Lung (tissue), 12 donors: ENCODE results near the gene NECTIN4. TPM values are rescaled to one million over a fixed set of nuclear protein-coding genes. Genes with fewer than 3 reads are reported as not detected.
"Not testable (repeated sequence)": the region's sequence is repeated elsewhere in the genome, so short reads cannot be mapped to it uniquely, and the experiment has no call there.

ENCODE experiments used
- ATAC-seq: fragments of 200-7000 bp; cut with Tn5 transposase; one replicate; pipeline ENCODE4 v1.9.1; 2020; ENCODE audit warnings: moderate number of reproducible peaks; ENCODE audit not compliant: insufficient read depth, low FRiP score
- DNase-seq, 3 donors: peaks; one replicate each; pipeline ENCODE4 v3.0.0-alpha.2; 2013 to 2017
- H3K27ac ChIP-seq, 2 donors: one replicate each; pipeline ENCODE4 v1.5.1; 2013; ENCODE audit warnings: mild to moderate bottlenecking in 2 of 2, moderate library complexity in 2 of 2, control low read depth in 1 of 2, inconsistent platforms in 1 of 2, low read depth in 1 of 2, low read length in 1 of 2
- H3K27me3 ChIP-seq, 3 donors: one replicate each; pipeline ENCODE4 v1.5.1; 2013; ENCODE audit warnings: low read length in 2 of 3; ENCODE audit not compliant: control insufficient read depth in 3 of 3, insufficient read depth in 3 of 3
- H3K36me3 ChIP-seq, 4 donors: one replicate each; pipeline ENCODE4 v1.5.1; 2013; ENCODE audit warnings: low read length in 4 of 4, mild to moderate bottlenecking in 1 of 4, moderate library complexity in 1 of 4; ENCODE audit not compliant: control insufficient read depth in 4 of 4, insufficient read depth in 4 of 4
- H3K4me1 ChIP-seq, 5 donors: one replicate each; pipeline ENCODE4 v1.5.1; 2013; ENCODE audit warnings: low read length in 5 of 5, mild to moderate bottlenecking in 2 of 5, moderate library complexity in 1 of 5; ENCODE audit not compliant: control insufficient read depth in 5 of 5, insufficient read depth in 5 of 5
- H3K4me3 ChIP-seq: one replicate; pipeline ENCODE4 v1.5.1; 2013; ENCODE audit warnings: mild to moderate bottlenecking, control low read depth, moderate library complexity
- H3K9ac ChIP-seq, 2 donors: one replicate each; pipeline ENCODE4 v1.5.1; 2013; ENCODE audit warnings: low read length in 2 of 2, control low read depth in 1 of 2; ENCODE audit not compliant: insufficient read depth in 1 of 2
- H3K9me3 ChIP-seq, 4 donors: one replicate each; pipeline ENCODE4 v1.5.1; 2013; ENCODE audit warnings: low read length in 3 of 4, mild to moderate bottlenecking in 1 of 4, moderate library complexity in 1 of 4; ENCODE audit not compliant: control insufficient read depth in 4 of 4, insufficient read depth in 3 of 4
- WGBS, 2 donors: extraction: QIAGEN DNeasy Blood & Tissue Kit; methylation state at CpG; one replicate each; pipeline ENCODE4 v1.1.7; 2013; 5-methylcytosine and 5-hydroxymethylcytosine counted together
- polyA plus RNA-seq, 2 donors: library from polyadenylated mRNA; stranded (reverse); fragments of 200-250 nt; gene quantifications; one replicate each; pipeline ENCODE4 v1.2.1, GENCODE V29; 2013
- total RNA-seq, 2 donors: library from RNA; depleted of rRNA in 1 of 2; stranded (reverse); fragments of >200 nt in 1 of 2; gene quantifications; one replicate each; pipeline ENCODE4 v1.2.1, GENCODE V29; 2014 to 2021
- TF ChIP-seq, protein P1 (sequence below): IDR thresholded peaks from 2 replicates; pipeline ENCODE4 v1.5.1; 2012; ENCODE audit warnings: mild to moderate bottlenecking; ENCODE audit errors: control extremely low read depth, extremely low read depth
- donor health status: control.
- donor health status: control.
- donor health status: Bipolar disorder and iron deficiency.
- donor health status: healthy.
- donor health status: DM: yes; HTN: yes; CAD: no.

Gene NECTIN4
- total and polyA plus RNA-seq, 4 donors = 6.2 to 12.5 (median 9.9) TPM

DNA sequence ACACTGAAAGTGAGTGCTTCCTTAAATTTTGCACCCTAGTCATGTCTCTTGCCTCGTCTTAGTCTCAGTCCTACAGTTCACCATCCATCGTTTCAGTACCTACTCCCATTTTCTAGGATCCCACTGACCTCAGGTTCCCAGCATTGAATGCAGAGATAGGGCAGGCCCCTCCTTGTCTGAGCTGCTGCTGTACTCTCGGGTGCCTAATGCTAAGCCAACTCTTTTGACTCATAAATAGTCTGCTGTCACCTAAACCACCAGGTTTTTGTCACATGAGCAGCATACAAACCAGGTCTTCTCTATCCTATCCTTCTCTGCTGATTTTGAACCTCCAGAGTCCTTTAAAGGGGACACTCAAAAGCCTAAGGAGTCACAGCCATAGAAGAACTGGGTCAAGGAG, 22.7 kb downstream of the NECTIN4 start:
- no peak overlapping the region for H3K4me3 ChIP-seq

GRCh38 chr1:161065681-161066080, 23.7 kb downstream of the NECTIN4 start:
- 95% methylated on average over 7 of the region's 7 CpGs for WGBS, 2 donors
- not testable (repeated sequence) for H3K9ac ChIP-seq, H3K27ac ChIP-seq, H3K9me3 ChIP-seq, ATAC-seq, DNase-seq, H3K4me1 ChIP-seq, H3K4me3 ChIP-seq, H3K27me3 ChIP-seq, H3K36me3 ChIP-seq

More for the DNA sequence above, 22.7 kb downstream of the NECTIN4 start:
- DNase-seq = no peak
- ATAC-seq = no peak
- TF ChIP-seq, protein P1, sequence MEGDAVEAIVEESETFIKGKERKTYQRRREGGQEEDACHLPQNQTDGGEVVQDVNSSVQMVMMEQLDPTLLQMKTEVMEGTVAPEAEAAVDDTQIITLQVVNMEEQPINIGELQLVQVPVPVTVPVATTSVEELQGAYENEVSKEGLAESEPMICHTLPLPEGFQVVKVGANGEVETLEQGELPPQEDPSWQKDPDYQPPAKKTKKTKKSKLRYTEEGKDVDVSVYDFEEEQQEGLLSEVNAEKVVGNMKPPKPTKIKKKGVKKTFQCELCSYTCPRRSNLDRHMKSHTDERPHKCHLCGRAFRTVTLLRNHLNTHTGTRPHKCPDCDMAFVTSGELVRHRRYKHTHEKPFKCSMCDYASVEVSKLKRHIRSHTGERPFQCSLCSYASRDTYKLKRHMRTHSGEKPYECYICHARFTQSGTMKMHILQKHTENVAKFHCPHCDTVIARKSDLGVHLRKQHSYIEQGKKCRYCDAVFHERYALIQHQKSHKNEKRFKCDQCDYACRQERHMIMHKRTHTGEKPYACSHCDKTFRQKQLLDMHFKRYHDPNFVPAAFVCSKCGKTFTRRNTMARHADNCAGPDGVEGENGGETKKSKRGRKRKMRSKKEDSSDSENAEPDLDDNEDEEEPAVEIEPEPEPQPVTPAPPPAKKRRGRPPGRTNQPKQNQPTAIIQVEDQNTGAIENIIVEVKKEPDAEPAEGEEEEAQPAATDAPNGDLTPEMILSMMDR = no peak
- Histone ChIP-seq H3K4me1 (peaks cover 0 to 2% (median 0%) of the 10 kb centered on the region in 5 donors), H3K9me3 (no peaks in the 10 kb centered on the region), H3K27me3 (peaks cover 0 to 4% (median 3%) of the 10 kb centered on the region in 3 donors), H3K36me3 (no peaks in the 10 kb centered on the region), H3K9ac (no peak overlapping the region), H3K27ac (no peak overlapping the region)
- WGBS, 2 donors = 70 to 75% methylated on average over 3 of the region's 3 CpGs

DNA sequence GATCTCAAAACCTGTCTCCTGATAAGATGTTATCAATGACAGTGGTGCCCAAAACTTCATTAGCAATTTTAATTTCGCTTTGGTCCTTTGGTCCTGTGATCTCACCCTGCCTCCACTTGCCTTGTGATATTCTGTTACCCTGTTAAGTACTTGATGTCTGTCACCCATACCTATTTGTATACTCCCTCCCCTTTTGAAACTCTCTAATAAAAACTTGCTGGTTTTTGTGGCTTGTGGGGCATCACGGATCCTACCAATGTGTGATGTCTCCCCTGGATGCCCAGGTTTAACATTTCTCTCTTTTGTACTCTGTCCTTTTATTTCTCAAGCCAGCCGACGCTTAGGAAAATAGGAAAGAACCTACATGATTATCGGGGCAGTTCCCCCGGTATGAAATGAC, 25.4 kb downstream of the NECTIN4 start:
- H3K27ac ChIP-seq, H3K4me3 ChIP-seq, H3K4me1 ChIP-seq, DNase-seq, H3K27me3 ChIP-seq, H3K9ac ChIP-seq, H3K36me3 ChIP-seq, H3K9me3 ChIP-seq, ATAC-seq: not testable (repeated sequence)
- 71 to 84% methylated on average over 6 of the region's 6 CpGs for WGBS, 2 donors

DNA sequence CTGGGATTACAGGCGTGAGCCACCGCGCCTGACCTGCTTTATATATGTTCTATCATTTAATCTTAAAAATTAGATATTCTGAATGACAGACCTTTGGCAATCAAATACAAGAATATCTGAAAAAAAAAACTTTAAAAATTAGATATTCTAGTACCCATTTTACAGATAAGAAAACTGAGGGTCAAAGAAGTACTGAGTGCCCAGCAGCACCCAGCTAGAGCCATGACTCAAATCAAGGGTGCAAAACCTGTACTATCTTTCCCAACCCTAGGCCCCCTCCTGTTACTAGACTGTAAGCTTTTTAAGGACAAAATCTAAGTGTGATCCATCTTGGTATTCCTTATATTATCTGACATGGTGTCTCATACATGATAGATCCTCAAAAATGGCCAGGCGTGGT, 27.9 kb downstream of the NECTIN4 start:
- Histone ChIP-seq H3K4me1 (no peaks in the 10 kb centered on the region), H3K27me3 (peaks cover 0 to 4% (median 3%) of the 10 kb centered on the region in 3 donors), H3K9me3 (no peaks in the 10 kb centered on the region), H3K9ac (no peak overlapping the region), H3K4me3 (no peak overlapping the region), H3K27ac (no peak overlapping the region), H3K36me3 (no peaks in the 10 kb centered on the region)
- WGBS, 2 donors = 95 to 98% methylated on average over 4 of the region's 4 CpGs
- TF ChIP-seq, protein P1 = no peak
- ATAC-seq (no peak), DNase-seq (no peak)

- Histone ChIP-seq H3K27me3 (peaks cover 0 to 3% (median 2%) of the 10 kb centered on the region in 3 donors), H3K4me1 (no peaks in the 10 kb centered on the region), H3K9ac (no peak overlapping the region), H3K4me3 (no peak overlapping the region), H3K9me3 (no peaks in the 10 kb centered on the region), H3K27ac (no peak overlapping the region), H3K36me3 (peaks cover 0 to 3% (median 0%) of the 10 kb centered on the region in 4 donors)
- WGBS, 2 donors = 81% methylated on average over 6 of the region's 6 CpGs
- ATAC-seq (no peak), DNase-seq (no peak)
- TF ChIP-seq, protein P1 = no peak
These were observed 30.1 kb downstream of the NECTIN4 start for GRCh38 chr1:161059293-161059692.
